GM23338 (cell line): ENCODE data around the gene ERC1.

Source experiments
- CREB1 ChIP-seq: fragments of 250-450 bp; sonication (Bioruptor Pico); IDR thresholded peaks from 2 replicates; pipeline ENCODE4 v1.5.0; 2020; ENCODE audit warnings: low read depth, mild to moderate bottlenecking, moderate library complexity
- EZH2 ChIP-seq: fragments of 200-600 bp; sonication (generic); IDR thresholded peaks from one replicate; pipeline ENCODE4 v1.8.0; 2017; ENCODE audit warnings: antibody characterized with exemption, mild to moderate bottlenecking, low read depth; ENCODE audit not compliant: unreplicated experiment
- EZH2phosphoT487 ChIP-seq: fragments of 200-600 bp; sonication (generic); IDR thresholded peaks from one replicate; pipeline ENCODE4 v1.8.1; 2018; ENCODE audit warnings: antibody characterized with exemption; ENCODE audit not compliant: unreplicated experiment
- JUNB ChIP-seq: IDR thresholded peaks from one replicate; pipeline ENCODE4 v1.6.1; 2016; ENCODE audit warnings: antibody characterized with exemption; ENCODE audit not compliant: unreplicated experiment
- NANOG ChIP-seq: IDR thresholded peaks from 2 replicates; pipeline ENCODE4 v1.6.1; 2016; ENCODE audit warnings: antibody characterized with exemption, borderline replicate concordance
- POLR2AphosphoS5 ChIP-seq: IDR thresholded peaks from 2 replicates; pipeline ENCODE4 v1.6.1; 2016; ENCODE audit warnings: antibody characterized with exemption, low read depth
- REST ChIP-seq: IDR thresholded peaks from one replicate; pipeline ENCODE4 v1.6.1; 2018; ENCODE audit warnings: antibody characterized with exemption; ENCODE audit not compliant: unreplicated experiment
- STAT1 ChIP-seq: IDR thresholded peaks from one replicate; pipeline ENCODE4 v1.6.1; 2016; ENCODE audit warnings: antibody characterized with exemption; ENCODE audit not compliant: unreplicated experiment
- TF ChIP-seq, protein P1 (sequence below), 2 experiments: fragments of 200-600 bp in 1 of 2; sonication (generic) in 1 of 2; conservative IDR thresholded peaks; 2 replicates each; pipeline versions ENCODE4 v1.5.1 to v1.6.1; 2016 to 2017; ENCODE audit warnings: antibody characterized with exemption in 2 of 2, low read depth in 2 of 2, mild to moderate bottlenecking in 2 of 2, moderate library complexity in 1 of 2

GRCh38 chr12:1083889-1084262, 92.9 kb downstream of the ERC1 start:
- TF ChIP-seq, protein P1, sequence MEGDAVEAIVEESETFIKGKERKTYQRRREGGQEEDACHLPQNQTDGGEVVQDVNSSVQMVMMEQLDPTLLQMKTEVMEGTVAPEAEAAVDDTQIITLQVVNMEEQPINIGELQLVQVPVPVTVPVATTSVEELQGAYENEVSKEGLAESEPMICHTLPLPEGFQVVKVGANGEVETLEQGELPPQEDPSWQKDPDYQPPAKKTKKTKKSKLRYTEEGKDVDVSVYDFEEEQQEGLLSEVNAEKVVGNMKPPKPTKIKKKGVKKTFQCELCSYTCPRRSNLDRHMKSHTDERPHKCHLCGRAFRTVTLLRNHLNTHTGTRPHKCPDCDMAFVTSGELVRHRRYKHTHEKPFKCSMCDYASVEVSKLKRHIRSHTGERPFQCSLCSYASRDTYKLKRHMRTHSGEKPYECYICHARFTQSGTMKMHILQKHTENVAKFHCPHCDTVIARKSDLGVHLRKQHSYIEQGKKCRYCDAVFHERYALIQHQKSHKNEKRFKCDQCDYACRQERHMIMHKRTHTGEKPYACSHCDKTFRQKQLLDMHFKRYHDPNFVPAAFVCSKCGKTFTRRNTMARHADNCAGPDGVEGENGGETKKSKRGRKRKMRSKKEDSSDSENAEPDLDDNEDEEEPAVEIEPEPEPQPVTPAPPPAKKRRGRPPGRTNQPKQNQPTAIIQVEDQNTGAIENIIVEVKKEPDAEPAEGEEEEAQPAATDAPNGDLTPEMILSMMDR (conservative IDR thresholded peaks at IDR 0.05; ENCODE audit: low read depth in 2 of 2) = no peak
- no peak for TF ChIP-seq EZH2
- no peak for TF ChIP-seq JUNB
- TF ChIP-seq STAT1 = no peak
- no peak for TF ChIP-seq POLR2AphosphoS5
- TF ChIP-seq NANOG = no peak
- TF ChIP-seq REST = no peak
- TF ChIP-seq CREB1 (CRISPR knock-in tag) = no peak
- TF ChIP-seq EZH2phosphoT487 = no peak
